Measurements from ENCODE around the gene ZNF555.
"Not testable (repeated sequence)": the region's sequence is repeated elsewhere in the genome, so short reads cannot be mapped to it uniquely, and the experiment has no call there.

Gene ZNF555

GRCh38 chr19:2902590-2903218 lies 61.4 kb downstream of the ZNF555 start:
- Histone ChIP-seq H3K27me3 (no peaks in the 10 kb centered on the region), H3K36me3 (no peaks in the 10 kb centered on the region), H3K4me3 (ENCODE audit: low read depth in 1 of 2, low read length in 1 of 2) (no peak overlapping the region), H3K27ac (no peak overlapping the region), H3K4me1 (ENCODE audit: control insufficient read depth in 1 of 2, insufficient read depth in 1 of 2, low read depth in 1 of 2, low read length in 1 of 2) (peaks cover 9 to 15% of the 10 kb centered on the region in 2 experiments), H3K9me3 (peaks cover 3% of the 10 kb centered on the region)
- TF ChIP-seq CTCF (IDR thresholded peaks at IDR 0.05), result no peak

- H3K27ac ChIP-seq; H3K27me3 ChIP-seq; H3K4me3 ChIP-seq (ENCODE audit: low read depth in 1 of 2, low read length in 1 of 2); H3K9me3 ChIP-seq; H3K36me3 ChIP-seq: not testable (repeated sequence)
- peaks cover 9 to 15% of the 10 kb centered on the region in 2 experiments for H3K4me1 ChIP-seq (ENCODE audit: control insufficient read depth in 1 of 2, insufficient read depth in 1 of 2, low read depth in 1 of 2, low read length in 1 of 2)
Observed at GRCh38 chr19:2903326-2903725, 62.1 kb downstream of the ZNF555 start.

GRCh38 chr19:2905918-2906519 lies 64.7 kb downstream of the ZNF555 start:
- H3K27me3 ChIP-seq, result no peaks in the 10 kb centered on the region
- H3K9me3 ChIP-seq, result no peaks in the 10 kb centered on the region
- H3K4me3 ChIP-seq (ENCODE audit: low read depth in 1 of 2, low read length in 1 of 2), result no peak overlapping the region
- H3K36me3 ChIP-seq, result no peaks in the 10 kb centered on the region
- TF ChIP-seq CTCF (IDR thresholded peaks at IDR 0.05), result no peak
- no peak overlapping the region for H3K27ac ChIP-seq
- H3K4me1 ChIP-seq (ENCODE audit: control insufficient read depth in 1 of 2, insufficient read depth in 1 of 2, low read depth in 1 of 2, low read length in 1 of 2), result peaks cover 3 to 6% of the 10 kb centered on the region in 2 experiments

- no peaks in the 10 kb centered on the region for H3K27me3 ChIP-seq
- TF ChIP-seq CTCF (IDR thresholded peaks at IDR 0.05), result no peak
Observed at GRCh38 chr19:2906631-2907195, 65.4 kb downstream of the ZNF555 start.

More at GRCh38 chr19:2906631-2907195, 65.4 kb downstream of the ZNF555 start:
- H3K36me3 ChIP-seq, result no peaks in the 10 kb centered on the region
- H3K4me1 ChIP-seq (ENCODE audit: control insufficient read depth in 1 of 2, insufficient read depth in 1 of 2, low read depth in 1 of 2, low read length in 1 of 2), result no peaks in the 10 kb centered on the region
- no peak overlapping the region for H3K4me3 ChIP-seq (ENCODE audit: low read depth in 1 of 2, low read length in 1 of 2)
- H3K9me3 ChIP-seq, result no peaks in the 10 kb centered on the region
- H3K27ac ChIP-seq, result no peak overlapping the region

All from neutrophil (primary cell).